HepG2 (cell line): ENCODE data around the gene CGREF1. TPM values are rescaled to one million over a fixed set of nuclear protein-coding genes. Genes with fewer than 3 reads are reported as not detected.

Experiments
- CEBPB ChIP-seq: IDR thresholded peaks from 2 replicates; pipeline ENCODE4 v1.6.1; 2011; ENCODE audit warnings: low read depth, low read length, improper control_type of control experiment, borderline replicate concordance
- EP300 ChIP-seq, 3 experiments: sonication (generic) in 1 of 3; formaldehyde crosslinking in 1 of 3; IDR thresholded peaks; 2 replicates each; pipeline versions ENCODE4 v1.5.1 to v1.6.1; 2011 to 2020; ENCODE audit warnings: low read depth in 2 of 3, low read length in 2 of 3, borderline replicate concordance in 1 of 3, improper control_type of control experiment in 1 of 3, mild to moderate bottlenecking in 1 of 3, missing genetic modification reagents in 1 of 3, moderate library complexity in 1 of 3
- KDM1A ChIP-seq: IDR thresholded peaks from 2 replicates; pipeline ENCODE4 v1.6.1; 2016; ENCODE audit warnings: missing compliant biosample characterization
- KDM3A ChIP-seq: IDR thresholded peaks from 2 replicates; pipeline ENCODE4 v1.6.1; 2018; ENCODE audit warnings: low read depth, missing compliant biosample characterization
- MTA3 ChIP-seq: sonication (generic); formaldehyde crosslinking; IDR thresholded peaks from 2 replicates; pipeline ENCODE4 v1.4.0; 2020; ENCODE audit warnings: missing genetic modification reagents
- MXD4 ChIP-seq: IDR thresholded peaks from 2 replicates; pipeline ENCODE4 v1.6.1; 2016; ENCODE audit warnings: mild to moderate bottlenecking, missing biosample characterization, missing genetic modification reagents
- MYNN ChIP-seq: sonication (generic); formaldehyde crosslinking; IDR thresholded peaks from 2 replicates; pipeline ENCODE4 v1.4.0; 2020; ENCODE audit warnings: mild to moderate bottlenecking, low read depth, missing genetic modification reagents
- NBN ChIP-seq: fragments of 450-650 bp; conservative IDR thresholded peaks from 2 replicates; pipeline ENCODE4 v1.6.1; 2017
- NFYB ChIP-seq: sonication (generic); formaldehyde crosslinking; IDR thresholded peaks from 2 replicates; pipeline ENCODE4 v1.4.0; 2020; ENCODE audit warnings: missing genetic modification reagents
- NR2F6 ChIP-seq, 2 experiments: IDR thresholded peaks; 2 replicates each; pipeline ENCODE4 v1.6.1; 2016; ENCODE audit warnings: antibody characterized with exemption in 1 of 2, mild to moderate bottlenecking in 1 of 2
- PAF1 ChIP-seq: IDR thresholded peaks from 2 replicates; pipeline ENCODE4 v1.6.1; 2016; ENCODE audit warnings: missing genetic modification reagents, missing compliant biosample characterization
- PHF21A ChIP-seq: sonication (generic); formaldehyde crosslinking; IDR thresholded peaks from 2 replicates; pipeline ENCODE4 v1.5.0; 2020; ENCODE audit warnings: mild to moderate bottlenecking, missing genetic modification reagents
- SALL1 ChIP-seq: sonication (generic); formaldehyde crosslinking; IDR thresholded peaks from 2 replicates; pipeline ENCODE4 v1.8.0; 2022; ENCODE audit warnings: mild to moderate bottlenecking, missing genetic modification reagents
- SP2 ChIP-seq: sonication (generic); formaldehyde crosslinking; IDR thresholded peaks from 2 replicates; pipeline ENCODE4 v1.5.1; 2020; ENCODE audit warnings: mild to moderate bottlenecking, missing genetic modification reagents
- TAF15 ChIP-seq: fragments of 200-400 bp; formaldehyde crosslinking; IDR thresholded peaks from one replicate; pipeline ENCODE4 v1.6.1; 2018; ENCODE audit warnings: mild to moderate bottlenecking, low read depth, low read length; ENCODE audit not compliant: poor library complexity, severe bottlenecking
- ZBTB42 ChIP-seq: sonication (generic); formaldehyde crosslinking; IDR thresholded peaks from 2 replicates; pipeline ENCODE4 v1.5.0; 2020; ENCODE audit warnings: mild to moderate bottlenecking, missing genetic modification reagents
- ZBTB43 ChIP-seq: sonication (generic); formaldehyde crosslinking; conservative IDR thresholded peaks from 2 replicates; pipeline ENCODE4 v1.4.0; 2020; ENCODE audit warnings: missing genetic modification reagents
- ZFAT ChIP-seq: sonication (generic); formaldehyde crosslinking; conservative IDR thresholded peaks from 2 replicates; pipeline ENCODE4 v1.8.1; 2023; ENCODE audit warnings: missing genetic modification reagents, inconsistent platforms
- ZMYM2 ChIP-seq: sonication (generic); formaldehyde crosslinking; IDR thresholded peaks from 2 replicates; pipeline ENCODE4 v1.8.0; 2022; ENCODE audit warnings: mild to moderate bottlenecking, missing genetic modification reagents
- ZMYM3 ChIP-seq: sonication (generic); formaldehyde crosslinking; IDR thresholded peaks from 2 replicates; pipeline ENCODE4 v1.5.1; 2020; ENCODE audit warnings: mild to moderate bottlenecking, missing genetic modification reagents
- ZNF124 ChIP-seq: sonication (generic); formaldehyde crosslinking; IDR thresholded peaks from 2 replicates; pipeline ENCODE4 v1.4.0; 2020; ENCODE audit warnings: missing genetic modification reagents
- ZNF296 ChIP-seq: sonication (generic); formaldehyde crosslinking; conservative IDR thresholded peaks from 2 replicates; pipeline ENCODE4 v1.5.0; 2020; ENCODE audit warnings: mild to moderate bottlenecking, missing genetic modification reagents
- ZNF3 ChIP-seq: IDR thresholded peaks from 2 replicates; pipeline ENCODE4 v1.7.0; 2017; ENCODE audit warnings: inconsistent platforms
- ZNF549 ChIP-seq: sonication (generic); formaldehyde crosslinking; IDR thresholded peaks from 2 replicates; pipeline ENCODE4 v1.5.0; 2020; ENCODE audit warnings: missing genetic modification reagents
- ZNF737 ChIP-seq: sonication (generic); formaldehyde crosslinking; IDR thresholded peaks from 2 replicates; pipeline ENCODE4 v1.5.0; 2020; ENCODE audit warnings: missing genetic modification reagents, mild to moderate bottlenecking, borderline replicate concordance
- ZNF790 ChIP-seq: sonication (generic); formaldehyde crosslinking; IDR thresholded peaks from 2 replicates; pipeline ENCODE4 v1.8.0; 2022; ENCODE audit warnings: missing genetic modification reagents, mild to moderate bottlenecking, borderline replicate concordance
- ZNF792 ChIP-seq: IDR thresholded peaks from 2 replicates; pipeline ENCODE4 v1.6.1; 2016
- polyA plus RNA-seq, 8 experiments: library from polyadenylated mRNA; depleted of rRNA in 3 of 8; stranded (reverse) in 7 of 8; unstranded in 1 of 8; fragments of >200 nt; fragmentation: Illumina TruSeq in 4 of 8; extraction: Trizol in 4 of 8; gene quantifications; 2 replicates each; pipeline versions ENCODE4 v1.2.1 to v1.2.3, GENCODE V29; 2011 to 2016; ENCODE audit warnings: low read depth in 4 of 8, missing spikeins in 1 of 8, mixed read lengths in 1 of 8; ENCODE audit not compliant: insufficient read depth in 1 of 8
- total RNA-seq, 5 experiments: library from RNA; depleted of rRNA; stranded (reverse); fragments of >200 nt; fragmentation: Illumina TruSeq; extraction: Trizol; gene quantifications; 2 replicates each; pipeline ENCODE4 v1.2.3, GENCODE V29; 2016; ENCODE audit warnings: low read depth in 1 of 5
- TF ChIP-seq, protein P1 (sequence below): sonication (generic); formaldehyde crosslinking; IDR thresholded peaks from 2 replicates; pipeline ENCODE4 v1.4.0; 2020; ENCODE audit warnings: missing genetic modification reagents, mild to moderate bottlenecking, borderline replicate concordance
- TF ChIP-seq, protein P2 (sequence below): sonication (generic); formaldehyde crosslinking; IDR thresholded peaks from 2 replicates; pipeline ENCODE4 v1.4.0; 2020; ENCODE audit warnings: missing genetic modification reagents, mild to moderate bottlenecking, borderline replicate concordance

Gene CGREF1
- total and polyA plus RNA-seq, 2 of the 13 experiments (the other 11 are each of a cell fraction or from before 2014, with no cell fraction given) = 13.9 to 23.4 TPM

GRCh38 chr2:27087823-27088410 lies 31.0 kb downstream of the CGREF1 start (continued):
- TF ChIP-seq, protein P1, sequence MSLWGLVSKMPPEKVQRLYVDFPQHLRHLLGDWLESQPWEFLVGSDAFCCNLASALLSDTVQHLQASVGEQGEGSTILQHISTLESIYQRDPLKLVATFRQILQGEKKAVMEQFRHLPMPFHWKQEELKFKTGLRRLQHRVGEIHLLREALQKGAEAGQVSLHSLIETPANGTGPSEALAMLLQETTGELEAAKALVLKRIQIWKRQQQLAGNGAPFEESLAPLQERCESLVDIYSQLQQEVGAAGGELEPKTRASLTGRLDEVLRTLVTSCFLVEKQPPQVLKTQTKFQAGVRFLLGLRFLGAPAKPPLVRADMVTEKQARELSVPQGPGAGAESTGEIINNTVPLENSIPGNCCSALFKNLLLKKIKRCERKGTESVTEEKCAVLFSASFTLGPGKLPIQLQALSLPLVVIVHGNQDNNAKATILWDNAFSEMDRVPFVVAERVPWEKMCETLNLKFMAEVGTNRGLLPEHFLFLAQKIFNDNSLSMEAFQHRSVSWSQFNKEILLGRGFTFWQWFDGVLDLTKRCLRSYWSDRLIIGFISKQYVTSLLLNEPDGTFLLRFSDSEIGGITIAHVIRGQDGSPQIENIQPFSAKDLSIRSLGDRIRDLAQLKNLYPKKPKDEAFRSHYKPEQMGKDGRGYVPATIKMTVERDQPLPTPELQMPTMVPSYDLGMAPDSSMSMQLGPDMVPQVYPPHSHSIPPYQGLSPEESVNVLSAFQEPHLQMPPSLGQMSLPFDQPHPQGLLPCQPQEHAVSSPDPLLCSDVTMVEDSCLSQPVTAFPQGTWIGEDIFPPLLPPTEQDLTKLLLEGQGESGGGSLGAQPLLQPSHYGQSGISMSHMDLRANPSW (CRISPR knock-in tag) = no peak
- TF ChIP-seq ZNF790 (CRISPR knock-in tag) (no peak), ZMYM3 (peak; percentile 77), NFYB (no peak), ZNF792 (no peak), MXD4 (CRISPR knock-in tag) (no peak), ZBTB43 (no peak), ZFAT (no peak), PHF21A (CRISPR knock-in tag) (no peak), ZBTB42 (CRISPR knock-in tag) (no peak), NBN (no peak), ZNF549 (CRISPR knock-in tag) (no peak), MYNN (CRISPR knock-in tag) (no peak), SP2 (CRISPR knock-in tag) (no peak), SALL1 (CRISPR knock-in tag) (peak; percentile 20; the same call in 1 of the 2 replicates), EP300 (IDR thresholded peaks at IDR 0.05; ENCODE audit: low read depth in 2 of 2, low read length in 2 of 2) (no peak), EP300 (CRISPR knock-in tag; IDR thresholded peaks at IDR 0.05; ENCODE audit: borderline replicate concordance) (no peak), KDM1A (CRISPR knock-in tag) (0 out of 2 replicates have a peak, but pooled peaks have one; percentile 5), ZNF124 (CRISPR knock-in tag) (no peak), NR2F6 (IDR thresholded peaks at IDR 0.05) (no peak), NR2F6 (CRISPR knock-in tag; IDR thresholded peaks at IDR 0.05) (0 out of 2 replicates have a peak, but pooled peaks have one; percentile 4), ZNF3 (CRISPR knock-in tag) (no peak), TAF15 (no peak), ZNF296 (CRISPR knock-in tag) (no peak), KDM3A (CRISPR knock-in tag) (no peak), CEBPB (no peak), MTA3 (CRISPR knock-in tag) (no peak), PAF1 (CRISPR knock-in tag) (no peak), ZMYM2 (CRISPR knock-in tag) (no peak), ZNF737 (no peak)
- TF ChIP-seq, protein P2, sequence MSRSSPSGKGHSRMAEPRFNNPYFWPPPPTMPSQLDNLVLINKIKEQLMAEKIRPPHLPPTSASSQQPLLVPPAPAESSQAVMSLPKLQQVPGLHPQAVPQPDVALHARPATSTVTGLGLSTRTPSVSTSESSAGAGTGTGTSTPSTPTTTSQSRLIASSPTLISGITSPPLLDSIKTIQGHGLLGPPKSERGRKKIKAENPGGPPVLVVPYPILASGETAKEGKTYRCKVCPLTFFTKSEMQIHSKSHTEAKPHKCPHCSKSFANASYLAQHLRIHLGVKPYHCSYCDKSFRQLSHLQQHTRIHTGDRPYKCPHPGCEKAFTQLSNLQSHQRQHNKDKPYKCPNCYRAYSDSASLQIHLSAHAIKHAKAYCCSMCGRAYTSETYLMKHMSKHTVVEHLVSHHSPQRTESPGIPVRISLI (CRISPR knock-in tag) = peak; percentile 24; the same call in 1 of the 2 replicates
